Measurements from ENCODE around the gene MYO6.
"Not testable (repeated sequence)": the region's sequence is repeated elsewhere in the genome, so short reads cannot be mapped to it uniquely, and the experiment has no call there.

Gene MYO6

GRCh38 chr6:75893776-75894152 lies 144.7 kb downstream of the MYO6 start:
- DNase-seq = no peak

GRCh38 chr6:75896526-75896925 lies 147.5 kb downstream of the MYO6 start:
- DNase-seq = no peak

GRCh38 chr6:75900216-75900615 lies 151.2 kb downstream of the MYO6 start:
- DNase-seq = not testable (repeated sequence)

DNA sequence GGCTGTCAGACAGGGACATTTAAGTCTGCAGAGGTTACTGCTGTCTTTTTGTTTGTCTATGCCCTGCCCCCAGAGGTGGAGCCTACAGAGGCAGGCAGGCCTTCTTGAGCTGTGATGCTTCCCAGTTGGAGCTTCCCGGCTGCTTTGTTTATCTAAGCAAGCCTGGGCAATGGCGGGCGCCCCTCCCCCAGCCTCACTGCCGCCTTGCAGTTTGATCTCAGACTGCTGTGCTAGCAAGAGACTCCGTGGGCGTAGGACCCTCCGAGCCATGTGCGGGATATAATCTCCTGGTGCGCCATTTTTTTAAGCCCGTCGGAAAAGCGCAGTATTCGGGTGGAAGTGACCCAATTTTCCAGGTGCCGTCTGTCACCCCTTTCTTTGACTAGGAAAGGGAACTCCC lies 156.1 kb downstream of the MYO6 start:
- not testable (repeated sequence) for DNase-seq

DNA sequence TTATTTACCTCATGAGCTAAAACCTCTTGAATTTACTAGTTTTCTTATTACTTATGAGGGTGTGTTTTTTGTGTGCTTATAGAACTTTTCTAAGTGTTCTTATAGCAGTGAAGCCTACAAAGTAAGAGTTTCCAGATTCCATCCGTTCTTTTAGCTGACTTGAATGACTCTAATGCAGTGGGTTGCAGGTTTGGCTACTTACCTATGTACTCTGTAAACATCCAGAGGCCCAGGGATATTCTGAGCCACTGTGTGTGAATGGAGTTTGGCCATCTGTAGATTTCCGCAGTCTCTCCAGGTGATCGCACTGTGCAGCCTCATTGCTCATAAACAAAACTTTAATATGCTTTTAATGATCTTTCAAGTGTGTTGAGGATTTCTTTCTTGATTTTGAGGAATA lies 157.8 kb downstream of the MYO6 start:
- DNase-seq = no peak

DNA sequence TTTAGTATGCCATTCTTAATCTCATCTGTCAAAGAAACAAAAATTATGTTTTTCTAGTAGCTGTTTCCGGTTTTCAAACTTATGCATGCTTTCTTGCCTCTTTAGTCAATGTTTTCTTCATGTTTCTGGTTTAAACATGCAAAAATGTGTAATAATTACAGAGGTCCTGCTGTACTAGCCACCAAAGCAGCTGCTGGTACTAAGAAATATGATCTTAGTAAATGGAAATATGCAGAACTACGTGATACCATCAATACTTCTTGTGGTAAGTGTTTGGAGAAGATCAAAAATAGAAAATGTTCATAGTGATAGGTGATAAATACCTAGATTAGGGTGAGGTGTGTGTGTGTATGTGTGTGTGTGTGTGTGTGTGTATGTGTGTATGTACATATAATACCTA lies 158.4 kb downstream of the MYO6 start:
- DNase-seq = no peak

DNA sequence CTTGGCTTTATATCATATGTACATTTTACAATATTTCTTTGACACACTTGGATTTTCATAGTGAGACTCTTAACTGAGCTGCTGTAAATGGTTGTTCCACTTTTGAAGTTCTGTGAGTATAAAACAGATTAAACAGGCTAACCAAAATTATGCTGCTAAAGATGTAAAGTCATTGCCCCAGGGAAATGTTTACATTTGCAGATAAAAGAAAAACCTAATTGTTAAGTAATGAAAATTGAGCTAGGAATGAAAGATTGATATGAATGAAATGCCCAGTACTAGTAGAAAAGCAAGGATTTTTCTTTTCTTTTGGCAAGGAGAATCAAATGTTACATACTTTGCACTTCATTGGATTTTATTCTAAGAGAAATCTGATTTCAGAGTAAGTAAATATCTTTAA lies 164.0 kb downstream of the MYO6 start:
- no peak for DNase-seq

DNA sequence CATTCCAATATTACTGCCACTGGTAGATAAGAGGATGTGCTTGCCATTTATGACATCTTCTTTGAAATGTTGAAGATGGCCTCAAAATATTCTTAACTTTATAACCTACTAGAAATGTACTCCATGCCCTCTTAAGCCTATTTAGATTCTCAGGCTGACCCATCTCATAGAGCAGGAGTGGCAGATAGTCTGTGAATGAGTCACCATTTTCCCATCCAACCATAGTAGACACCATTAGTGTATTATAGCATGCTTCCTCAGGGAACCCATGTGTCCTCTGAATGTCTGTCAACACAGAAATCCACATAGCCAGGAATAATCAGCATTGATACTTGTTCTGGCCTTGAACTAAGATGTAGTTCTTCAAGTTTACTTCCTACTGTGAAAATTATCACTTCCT lies 173.2 kb downstream of the MYO6 start:
- no peak for DNase-seq

GRCh38 chr6:75926293-75927168 lies 177.5 kb downstream of the MYO6 start:
- DNase-seq = no peak

DNA sequence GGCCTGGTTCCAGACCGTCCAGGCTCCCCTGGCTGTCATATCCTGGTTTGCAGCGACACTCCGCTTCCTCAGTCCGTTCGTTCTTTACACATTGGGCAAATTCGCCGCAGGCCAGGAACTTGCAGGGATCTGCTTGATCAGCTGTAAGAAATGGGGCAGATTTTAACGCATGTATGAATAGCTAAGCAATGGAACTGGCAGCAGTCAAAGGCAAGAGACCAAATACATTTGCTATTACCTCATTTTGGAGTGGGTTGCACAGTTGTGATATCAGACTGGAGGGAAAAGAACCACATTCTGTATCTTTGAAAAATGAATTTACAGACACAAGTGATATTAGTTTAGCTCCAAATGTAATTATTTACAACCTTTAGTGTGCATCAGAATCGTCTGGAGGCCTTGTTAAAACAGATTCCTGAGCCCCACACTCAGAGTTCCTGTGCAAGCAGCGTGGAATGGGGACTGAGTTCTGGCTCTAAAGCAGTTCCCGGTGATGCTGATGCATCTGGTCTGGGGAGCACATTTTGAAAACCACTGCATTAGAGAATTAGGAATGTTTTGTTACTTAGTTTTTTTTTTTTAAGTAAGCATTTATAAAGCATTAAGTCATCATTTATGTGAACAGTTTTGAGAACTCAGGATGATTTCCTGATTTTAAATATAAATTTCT lies 182.1 kb downstream of the MYO6 start:
- DNase-seq = no peak

DNA sequence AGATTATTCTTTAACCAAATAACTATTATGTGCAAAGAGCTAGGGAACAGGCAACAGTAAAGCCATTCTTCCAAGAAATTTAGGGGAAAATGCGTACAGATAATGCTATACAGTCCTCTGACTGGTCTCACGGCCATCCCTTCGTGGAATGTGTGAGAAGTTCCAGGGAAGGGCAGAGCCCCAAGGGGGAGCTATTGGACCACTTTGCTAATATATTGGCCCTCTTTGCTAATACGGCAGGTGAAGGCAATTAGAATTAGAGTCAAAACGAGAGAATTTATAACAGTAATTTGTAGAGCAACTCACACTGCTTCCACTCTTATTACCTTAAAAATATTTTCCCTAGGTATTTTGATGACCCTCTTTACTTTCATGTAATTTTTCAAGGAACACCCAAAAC lies 183.0 kb downstream of the MYO6 start:
- DNase-seq = no peak

DNA sequence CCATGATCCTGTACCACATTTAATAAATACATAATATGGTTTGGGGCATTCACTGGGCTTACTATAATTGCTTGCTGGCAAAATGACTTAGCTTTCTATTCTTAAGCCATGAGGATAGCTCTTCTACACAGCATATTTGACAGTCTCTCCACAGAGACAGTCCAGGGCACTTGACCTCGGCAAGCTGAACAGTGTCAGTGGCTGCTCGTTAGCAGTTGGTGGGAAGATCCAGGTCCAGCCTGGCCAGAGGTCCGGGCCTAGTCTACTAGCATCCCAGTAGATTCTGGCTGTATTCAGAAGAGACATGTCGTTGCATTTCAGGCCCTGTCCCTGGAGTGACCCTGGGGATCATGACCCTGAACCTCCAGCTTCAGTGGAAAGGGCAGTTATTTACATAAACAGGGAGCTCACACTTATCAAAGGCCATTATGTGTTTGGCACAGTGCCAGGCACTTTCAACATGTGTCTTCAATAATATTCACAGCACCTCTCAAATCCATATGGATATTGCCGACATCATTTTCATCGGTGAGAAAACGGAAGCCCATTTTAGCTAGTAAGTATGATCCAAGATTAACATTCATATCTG lies 184.4 kb downstream of the MYO6 start:
- no peak for DNase-seq

- no peak for DNase-seq
These were observed 185.8 kb downstream of the MYO6 start for GRCh38 chr6:75934643-75935472.

DNA sequence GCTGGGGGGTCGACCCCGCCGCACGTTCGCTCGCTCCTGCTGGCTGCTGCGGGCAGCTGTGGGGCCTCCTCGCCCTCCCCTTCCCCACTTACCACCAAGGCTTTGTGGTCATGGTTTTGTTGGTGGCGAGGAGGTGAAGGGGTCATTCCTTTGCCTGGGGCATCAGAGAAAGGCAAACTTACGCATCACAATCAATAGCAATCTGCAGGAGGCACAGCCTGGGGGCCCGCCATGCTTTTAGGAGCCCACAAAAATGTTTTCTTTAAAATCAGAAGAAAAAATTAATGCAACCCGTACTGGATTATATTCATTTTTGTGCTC lies 186.4 kb downstream of the MYO6 start:
- no peak for DNase-seq

GRCh38 chr6:75936682-75937081 lies 187.6 kb downstream of the MYO6 start:
- no peak for DNase-seq

- DNase-seq = no peak
These were observed 188.8 kb downstream of the MYO6 start for GRCh38 chr6:75937846-75938245.

- DNase-seq = no peak
These were observed 191.5 kb downstream of the MYO6 start for GRCh38 chr6:75940564-75940963.

DNA sequence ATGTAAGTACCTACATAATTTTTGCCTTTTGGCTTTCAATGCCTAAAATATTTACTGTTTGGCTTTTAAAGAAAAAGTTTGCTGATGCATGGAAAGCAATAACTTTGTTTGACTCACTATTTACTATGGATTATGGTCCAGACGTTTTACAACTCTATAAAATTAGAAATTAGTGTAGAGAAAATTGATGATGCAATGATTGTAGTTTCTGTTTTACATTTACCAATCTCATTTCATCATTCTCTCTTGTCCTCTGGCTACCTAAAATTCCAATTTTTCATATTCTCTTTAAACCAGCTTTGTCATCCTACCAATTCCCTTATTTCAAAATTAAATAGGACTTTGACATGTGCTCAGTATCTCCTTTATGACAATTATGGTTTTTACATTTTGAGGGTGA lies 192.5 kb downstream of the MYO6 start:
- no peak for DNase-seq

DNA sequence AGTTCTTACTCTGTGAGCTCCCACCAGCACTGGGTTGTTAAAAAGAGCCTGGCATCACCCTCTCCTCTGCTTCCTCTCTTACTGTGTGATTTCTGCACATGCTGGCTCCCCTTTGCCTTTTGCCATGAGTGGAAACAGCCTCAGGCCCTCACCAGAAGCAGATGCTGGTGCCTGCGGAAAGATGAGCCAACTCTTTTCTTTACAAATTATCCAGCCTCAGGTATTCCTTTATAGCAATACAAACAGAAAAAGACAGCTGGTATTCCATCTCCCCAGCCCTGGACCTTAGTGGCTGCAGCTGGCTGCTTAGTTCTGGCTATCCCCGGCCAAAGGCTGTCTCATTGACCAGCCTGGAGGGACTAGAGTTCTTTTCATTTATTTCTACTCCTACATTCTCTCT lies 194.3 kb downstream of the MYO6 start:
- DNase-seq = no peak

- DNase-seq = no peak
These were observed 197.2 kb downstream of the MYO6 start for GRCh38 chr6:75946146-75946831.

DNA sequence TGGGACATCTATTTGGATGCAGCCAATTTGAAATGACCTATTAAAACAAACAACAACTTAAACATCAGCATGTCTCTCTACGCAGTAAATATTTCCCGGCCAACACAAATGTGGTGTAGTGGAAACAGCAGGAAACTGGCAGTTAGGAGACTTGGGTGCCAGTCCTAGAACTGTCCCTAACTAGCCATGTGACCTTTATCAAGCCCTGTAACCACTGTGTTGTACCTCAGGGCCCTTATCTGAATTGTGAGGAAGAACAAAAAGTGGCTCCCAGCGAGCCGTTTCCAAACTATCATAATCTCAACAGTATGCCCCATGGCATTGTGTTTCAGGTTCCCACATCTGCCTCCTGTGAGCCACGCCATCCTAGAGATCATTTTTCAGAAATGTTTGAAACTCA lies 198.9 kb downstream of the MYO6 start:
- DNase-seq = no peak

DNA sequence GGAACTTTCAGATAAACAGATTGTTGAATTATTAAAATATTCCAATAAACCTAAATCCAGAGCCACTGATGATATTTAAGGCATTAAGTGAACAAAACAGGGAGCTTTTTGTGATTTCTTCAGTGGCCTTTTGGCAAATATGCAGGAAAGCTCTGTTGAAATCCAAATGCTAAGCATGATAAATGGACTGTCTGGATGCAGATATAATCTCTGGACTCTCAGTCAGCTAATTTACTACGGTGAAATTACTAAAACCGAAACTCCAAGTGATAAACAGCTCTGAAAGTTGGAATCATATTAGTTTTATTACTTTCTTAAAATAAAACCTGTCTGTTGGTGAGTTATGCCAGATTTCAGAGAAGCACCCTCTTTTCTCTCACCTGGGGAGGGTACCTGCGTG lies 203.1 kb downstream of the MYO6 start:
- no peak for DNase-seq

GRCh38 chr6:75963569-75963968 lies 214.5 kb downstream of the MYO6 start:
- DNase-seq = no peak

Data from activated gamma-delta T cell (primary cell).